Prostate gland (tissue), 2 donors: ENCODE results near the gene A4GNT. TPM values are rescaled to one million over a fixed set of nuclear protein-coding genes. Genes with fewer than 3 reads are reported as not detected.
"Not testable (repeated sequence)": the region's sequence is repeated elsewhere in the genome, so short reads cannot be mapped to it uniquely, and the experiment has no call there.

Experiments used
- DNase-seq: peaks from one replicate; pipeline ENCODE4 v3.0.0-alpha.2; 2019; ENCODE audit warnings: low spot score
- H3K27ac ChIP-seq, 2 donors: fragments of 200-600 bp; sonication (generic); 2 replicates each; pipeline ENCODE4 v1.5.1; 2017 to 2019
- H3K27me3 ChIP-seq: fragments of 200-600 bp; sonication (generic); replicated peaks from 2 replicates; pipeline ENCODE4 v1.5.1; 2019; ENCODE audit not compliant: insufficient read depth
- H3K36me3 ChIP-seq, 2 donors: fragments of 200-600 bp; sonication (generic); 1 replicate in 1 of 2; 2 replicates in 1 of 2; pipeline versions ENCODE4 v1.5.1 to v1.8.1; 2017 to 2019
- H3K4me1 ChIP-seq: fragments of 200-600 bp; sonication (generic); replicated peaks from 2 replicates; pipeline ENCODE4 v1.5.1; 2019
- H3K4me3 ChIP-seq, 2 donors: fragments of 200-600 bp; sonication (generic); 2 replicates each; pipeline ENCODE4 v1.5.1; 2017 to 2019
- H3K9me3 ChIP-seq: fragments of 200-600 bp; sonication (generic); 2 replicates; pipeline ENCODE4 v1.5.1; 2017
- CTCF ChIP-seq, 4 experiments: fragments of 200-600 bp in 2 of 4; fragments of 450-650 bp in 2 of 4; sonication (generic) in 2 of 4; IDR thresholded peaks; 1 replicate in 3 of 4; 2 replicates in 1 of 4; pipeline ENCODE4 v1.5.1; 2016 to 2019; ENCODE audit warnings: antibody characterized with exemption in 4 of 4, mild to moderate bottlenecking in 2 of 4, moderate library complexity in 2 of 4
- POLR2A ChIP-seq: fragments of 450-650 bp; IDR thresholded peaks from one replicate; pipeline ENCODE4 v1.6.1; 2016; ENCODE audit warnings: antibody characterized with exemption, mild to moderate bottlenecking
- POLR2AphosphoS5 ChIP-seq: sonication (generic); formaldehyde crosslinking; IDR thresholded peaks from one replicate; pipeline ENCODE4 v1.6.1; 2017; ENCODE audit warnings: antibody characterized with exemption
- WGBS: methylation state at CpG from one replicate; pipeline ENCODE4 v1.1.5; 2018; 5-methylcytosine and 5-hydroxymethylcytosine counted together
- intact Hi-C: fragments of 100-400 bp; cut with DNase I; formaldehyde crosslinking; loops from one replicate; pipeline ENCODE4 v1.14.2; 2022
- total RNA-seq, 2 donors: library from RNA; depleted of rRNA; stranded (reverse); fragments of >200 nt; gene quantifications; one replicate each; pipeline ENCODE4 v1.1.0, GENCODE V29; 2016

The A4GNT gene
- total RNA-seq, 2 donors from 2014 or later, result not detected

GRCh38 chr3:138113326-138113725, 18.9 kb downstream of the A4GNT start:
- Histone ChIP-seq H3K4me1 (no peaks in the 10 kb centered on the region), H3K9me3 (no peaks in the 10 kb centered on the region), H3K27ac (no peak overlapping the region), H3K36me3 (no peaks in the 10 kb centered on the region), H3K4me3 (no peak overlapping the region), H3K27me3 (no peaks in the 10 kb centered on the region)
- 69% methylated on average over 1 of the region's 1 CpG for WGBS
- no peak for DNase-seq
- TF ChIP-seq CTCF (IDR thresholded peaks at IDR 0.05) (no peak), POLR2AphosphoS5 (no peak), POLR2A (no peak)
- intact Hi-C loops, result no loop called here

- Histone ChIP-seq H3K27me3 (no peaks in the 10 kb centered on the region), H3K4me1 (no peaks in the 10 kb centered on the region), H3K4me3 (no peak overlapping the region), H3K9me3 (no peaks in the 10 kb centered on the region), H3K36me3 (no peaks in the 10 kb centered on the region), H3K27ac (no peak overlapping the region)
- 78% methylated on average over 8 of the region's 8 CpGs for WGBS
- TF ChIP-seq CTCF (IDR thresholded peaks at IDR 0.05), result no peak
- no peak for TF ChIP-seq POLR2A
- TF ChIP-seq POLR2AphosphoS5, result no peak
- intact Hi-C loops, result no loop called here
- no peak for DNase-seq
These were observed 19.8 kb downstream of the A4GNT start for GRCh38 chr3:138112362-138112761.

GRCh38 chr3:138105598-138105997, 26.6 kb downstream of the A4GNT start:
- Histone ChIP-seq H3K4me3 (no peak overlapping the region), H3K27ac (no peak overlapping the region), H3K36me3 (no peaks in the 10 kb centered on the region), H3K27me3 (no peaks in the 10 kb centered on the region), H3K4me1 (no peaks in the 10 kb centered on the region), H3K9me3 (no peaks in the 10 kb centered on the region)
- 95% methylated on average over 1 of the region's 1 CpG for WGBS
- intact Hi-C loops, result no loop called here
- no peak for TF ChIP-seq CTCF (IDR thresholded peaks at IDR 0.05)
- TF ChIP-seq POLR2A, result no peak
- TF ChIP-seq POLR2AphosphoS5, result no peak
- no peak for DNase-seq

GRCh38 chr3:138103466-138103865, 28.7 kb downstream of the A4GNT start:
- TF ChIP-seq POLR2A (no peak), CTCF (IDR thresholded peaks at IDR 0.05) (no peak), POLR2AphosphoS5 (no peak)
- Histone ChIP-seq H3K4me1 (no peaks in the 10 kb centered on the region), H3K27me3 (no peaks in the 10 kb centered on the region), H3K4me3 (no peak overlapping the region), H3K27ac (no peak overlapping the region), H3K9me3 (no peaks in the 10 kb centered on the region), H3K36me3 (no peaks in the 10 kb centered on the region)
- no peak for DNase-seq
- intact Hi-C loops, result no loop called here
- 96% methylated on average over 19 of the region's 19 CpGs for WGBS

- H3K27ac ChIP-seq, H3K4me1 ChIP-seq, DNase-seq, H3K4me3 ChIP-seq, H3K27me3 ChIP-seq, H3K9me3 ChIP-seq, intact Hi-C loops, H3K36me3 ChIP-seq: not testable (repeated sequence)
- 85% methylated on average over 22 of the region's 22 CpGs for WGBS
These were observed 30.7 kb downstream of the A4GNT start for GRCh38 chr3:138101351-138101940.
